B cell (primary cell): ENCODE measurements around the gene RAP1GAP2. TPM values are rescaled to one million over a fixed set of nuclear protein-coding genes. Genes with fewer than 3 reads are reported as not detected.

Experiments
- ATAC-seq: fragments of 200-7000 bp; cut with Tn5 transposase; one replicate; pipeline ENCODE4 v1.10.0; 2021; ENCODE audit warnings: low read depth, mild to moderate bottlenecking, moderate number of reproducible peaks, moderate library complexity
- CTCF ChIA-PET: fragments of 350-600 bp; sonication (Branson Sonifier 250); formaldehyde crosslinking; loops from one replicate; lab custom pipeline; 2021; ENCODE audit warnings: antibody characterized with exemption, inconsistent platforms; lab: Charles Lee
- POLR2A ChIA-PET: fragments of 350-600 bp; sonication (Branson Sonifier 250); formaldehyde crosslinking; loops from one replicate; lab custom pipeline; 2021; ENCODE audit warnings: antibody characterized with exemption; lab: Charles Lee
- DNase-seq: peaks from one replicate; pipeline ENCODE4 v3.0.0; 2013
- H2AFZ ChIP-seq: 2 replicates; pipeline ENCODE4 v1.6.1; 2012; ENCODE audit warnings: mild to moderate bottlenecking, low read depth, low read length; ENCODE audit not compliant: insufficient read depth, poor library complexity, severe bottlenecking
- H3K27ac ChIP-seq, 2 donors: 1 replicate in 1 of 2; 2 replicates in 1 of 2; pipeline ENCODE4 v1.5.1; 2012 to 2013; ENCODE audit warnings: low read length in 2 of 2, mild to moderate bottlenecking in 2 of 2, moderate library complexity in 1 of 2
- H3K27me3 ChIP-seq, 4 experiments: fragments of 200-600 bp in 1 of 4; sonication (generic) in 1 of 4; replicated peaks in 1 of 4; 1 replicate in 2 of 4; 2 replicates in 2 of 4; pipeline versions ENCODE4 v1.6.1 to v1.7.0; 2013 to 2016; ENCODE audit warnings: low read length in 3 of 4, mild to moderate bottlenecking in 2 of 4, mixed read lengths in 1 of 4, moderate library complexity in 1 of 4; ENCODE audit not compliant: insufficient read depth in 4 of 4, control insufficient read depth in 3 of 4; ENCODE audit errors: control extremely low read depth in 1 of 4
- H3K36me3 ChIP-seq, 2 experiments: replicated peaks in 1 of 2; 1 replicate in 1 of 2; 2 replicates in 1 of 2; pipeline versions ENCODE4 v1.6.1 to v1.7.1; 2013; ENCODE audit warnings: low read length in 1 of 2; ENCODE audit not compliant: insufficient read depth in 2 of 2, control insufficient read depth in 1 of 2; ENCODE audit errors: control extremely low read depth in 1 of 2, extremely low read depth in 1 of 2
- H3K4me1 ChIP-seq, 2 donors: fragments of 200-600 bp in 1 of 2; sonication (generic) in 1 of 2; 1 replicate in 1 of 2; 2 replicates in 1 of 2; pipeline versions ENCODE4 v1.5.1 to v1.6.1; 2013 to 2017; ENCODE audit warnings: low read length in 2 of 2; ENCODE audit not compliant: control insufficient read depth in 2 of 2, insufficient read depth in 2 of 2
- H3K4me2 ChIP-seq: replicated peaks from 2 replicates; pipeline ENCODE3; 2012; ENCODE audit warnings: mild to moderate bottlenecking, low read depth, low read length; ENCODE audit not compliant: poor library complexity, severe bottlenecking
- H3K4me3 ChIP-seq, 5 experiments: fragments of 200-600 bp in 1 of 5; sonication (generic) in 1 of 5; 1 replicate in 3 of 5; 2 replicates in 2 of 5; pipeline versions ENCODE4 v1.5.1 to v1.7.0; 2011 to 2016; ENCODE audit warnings: low read length in 4 of 5, mild to moderate bottlenecking in 4 of 5, low read depth in 2 of 5, control low read depth in 1 of 5, moderate library complexity in 1 of 5; ENCODE audit not compliant: insufficient read depth in 1 of 5; ENCODE audit errors: control extremely low read depth in 1 of 5, extremely low read depth in 1 of 5
- H3K79me2 ChIP-seq: fragments of 200-600 bp; sonication (generic); one replicate; pipeline ENCODE4 v1.6.0; 2016; ENCODE audit warnings: low read length; ENCODE audit not compliant: control insufficient read depth, insufficient read depth
- H3K9ac ChIP-seq: fragments of 200-600 bp; sonication (generic); 2 replicates; pipeline ENCODE4 v1.6.1; 2017; ENCODE audit warnings: mild to moderate bottlenecking, low read length, moderate library complexity
- H3K9me3 ChIP-seq, 3 donors: one replicate each; pipeline versions ENCODE4 v1.6.1 to v1.7.1; 2013; ENCODE audit warnings: low read length in 2 of 3; ENCODE audit not compliant: control insufficient read depth in 2 of 3, insufficient read depth in 1 of 3; ENCODE audit errors: control extremely low read depth in 1 of 3
- H4K20me1 ChIP-seq: 2 replicates; pipeline ENCODE4 v1.6.0; 2012; ENCODE audit warnings: mild to moderate bottlenecking, low read length; ENCODE audit not compliant: insufficient read depth, control insufficient read depth, poor library complexity, severe bottlenecking
- H3K27ac Mint-ChIP-seq: one replicate; pipeline ENCODE4 v1.8.0; 2021; ENCODE audit warnings: mixed read lengths
- H3K27me3 Mint-ChIP-seq: one replicate; pipeline ENCODE4 v1.8.0; 2021; ENCODE audit warnings: mixed read lengths
- H3K4me1 Mint-ChIP-seq: one replicate; pipeline ENCODE4 v1.8.0; 2021; ENCODE audit warnings: mixed read lengths
- H3K4me3 Mint-ChIP-seq: one replicate; pipeline ENCODE4 v1.8.0; 2021; ENCODE audit warnings: mixed read lengths
- H3K9me3 Mint-ChIP-seq: one replicate; pipeline ENCODE4 v1.8.0; 2022; ENCODE audit warnings: mixed read lengths; ENCODE audit not compliant: insufficient read depth
- CTCF ChIP-seq: fragments of 200-600 bp; IDR thresholded peaks from one replicate; pipeline ENCODE4 v1.8.0; 2022; ENCODE audit warnings: antibody characterized with exemption, mild to moderate bottlenecking
- EZH2 ChIP-seq: IDR thresholded peaks from 2 replicates; pipeline ENCODE4 v1.6.1; 2012; ENCODE audit warnings: borderline replicate concordance, low read depth, mild to moderate bottlenecking, moderate library complexity, low read length; ENCODE audit not compliant: insufficient read depth, poor library complexity, severe bottlenecking
- WGBS: methylation state at CpG from one replicate; pipeline ENCODE4 v1.1.5; 2013; ENCODE audit warnings: missing lambda C conversion rate; ENCODE audit not compliant: insufficient coverage; 5-methylcytosine and 5-hydroxymethylcytosine counted together
- intact Hi-C: fragments of 100-400 bp; cut with micrococcal nuclease; formaldehyde crosslinking; loops from one replicate; pipeline ENCODE4 v1.10.0; 2022
- polyA plus RNA-seq: library from polyadenylated mRNA; depleted of rRNA; stranded (reverse); fragments of >200 nt; gene quantifications from 2 replicates; pipeline ENCODE4 v1.2.3, GENCODE V29; 2012
- total RNA-seq, 2 donors: library from RNA; stranded (reverse); fragments of 120-200 nt in 1 of 2; gene quantifications; 1 replicate in 1 of 2; 2 replicates in 1 of 2; pipeline versions ENCODE4 v1.2.3 to v1.2.4, GENCODE V29; 2013 to 2022

Gene RAP1GAP2
- total and polyA plus RNA-seq, 2 donors (not counting 1 experiment from before 2014, with no cell fraction given): 14.9 to 16.4 TPM

- Histone ChIP-seq H2AFZ (no peak overlapping the region), H3K36me3 (peaks cover 0 to 14% of the 10 kb centered on the region in 2 experiments), H3K4me3 (no peak overlapping the region), H3K4me2 (no peak overlapping the region), H3K4me1 (no peaks in the 10 kb centered on the region), H3K27me3 (no peaks in the 10 kb centered on the region), H4K20me1 (no peaks in the 10 kb centered on the region), H3K79me2 (no peaks in the 10 kb centered on the region), H3K9me3 (no peaks in the 10 kb centered on the region), H3K27ac (no peak overlapping the region), H3K9ac (no peak overlapping the region)
- ATAC-seq: no peak
- Mint-ChIP-seq H3K4me1 (no peaks in the 10 kb centered on the region), H3K27ac (no peak overlapping the region), H3K27me3 (no peaks in the 10 kb centered on the region), H3K4me3 (no peak overlapping the region), H3K9me3 (no peaks in the 10 kb centered on the region)
- TF ChIP-seq CTCF (no peak), EZH2 (no peak)
- CTCF ChIA-PET: interaction anchor here (0.6 kb wide), 1 partner anchor 146 kb away, joined by 3 read pairs; no protein-coding TSS in a partner anchor
- POLR2A ChIA-PET: no interaction called here
- no peak for DNase-seq
- intact Hi-C loops: no loop called here
- over 99% methylated on average over 12 of the region's 17 CpGs for WGBS
These were observed 199.9 kb downstream of the RAP1GAP2 start for GRCh38 chr17:2995886-2996809.
